GM12801 (cell line): ENCODE results near the gene FAIM.

Experiments
- CTCF ChIP-seq: IDR thresholded peaks from one replicate; pipeline ENCODE4 v1.5.1; 2011; ENCODE audit warnings: control low read depth; ENCODE audit not compliant: insufficient read length; ENCODE audit errors: extremely low read depth

Gene FAIM

GRCh38 chr3:138578961-138579574 lies 29.5 kb upstream of the FAIM start:
- TF ChIP-seq CTCF = no peak

- no peak for TF ChIP-seq CTCF
These were observed 21.2 kb upstream of the FAIM start for GRCh38 chr3:138587374-138587773.

- TF ChIP-seq CTCF = no peak
These were observed 20.1 kb upstream of the FAIM start for GRCh38 chr3:138588445-138588844.

GRCh38 chr3:138591392-138591791 lies 17.2 kb upstream of the FAIM start:
- TF ChIP-seq CTCF = no peak

- TF ChIP-seq CTCF = no peak
These were observed 15.0 kb upstream of the FAIM start for GRCh38 chr3:138593488-138594149.

- TF ChIP-seq CTCF = peak; percentile 38
These were observed 14.2 kb upstream of the FAIM start, which contains the start of gene CEP70 for GRCh38 chr3:138594150-138594934. Gene CEP70 (minus strand): TSS chr3:138594260. CDS start chr3:138572927, 21,333 bp downstream.

- TF ChIP-seq CTCF = no peak
These were observed 13.5 kb upstream of the FAIM start for GRCh38 chr3:138594935-138595610.
